Measurements from ENCODE around the gene WDR70. TPM values are rescaled to one million over a fixed set of nuclear protein-coding genes. Genes with fewer than 3 reads are reported as not detected.

WDR70 gene
- total RNA-seq, 1 experiment from 2014 or later: 78.2 TPM

- H3F3A ChIP-seq (ENCODE audit: insufficient read depth, low read depth): peaks cover 5% of the 10 kb centered on the region; the same call in 1 of the 2 replicates
- intact Hi-C loops (cut with micrococcal nuclease; ENCODE audit: unreplicated experiment): no loop called here
- no peak for DNase-seq
- POLR2A ChIA-PET (ENCODE audit: unreplicated experiment): no interaction called here
- BruUV-seq (replicated peaks): no TSS peak
- H3K36me3 ChIP-seq (ENCODE audit: low read depth): no peaks in the 10 kb centered on the region; the same call in 1 of the 2 replicates
- no peaks in the 10 kb centered on the region for H3K79me2 ChIP-seq (ENCODE audit: low read depth)
- CTCF ChIA-PET: interaction anchor here (0.6 kb wide), 2 partner anchors 92 to 594 kb away, joined by 3 to 6 read pairs; no protein-coding TSS in a partner anchor
- H3K27ac ChIP-seq: no peak overlapping the region
- peaks cover 15% of the 10 kb centered on the region for H3K4me1 ChIP-seq (replicated peaks; ENCODE audit: insufficient read depth)
- no peaks in the 10 kb centered on the region for H4K20me1 ChIP-seq (ENCODE audit: insufficient read depth)
- H2AFZ ChIP-seq: no peak overlapping the region
- no peak overlapping the region for H3K4me2 ChIP-seq
- no peaks in the 10 kb centered on the region for H3K9me2 ChIP-seq (ENCODE audit: insufficient read depth)
- TF ChIP-seq, protein P1, sequence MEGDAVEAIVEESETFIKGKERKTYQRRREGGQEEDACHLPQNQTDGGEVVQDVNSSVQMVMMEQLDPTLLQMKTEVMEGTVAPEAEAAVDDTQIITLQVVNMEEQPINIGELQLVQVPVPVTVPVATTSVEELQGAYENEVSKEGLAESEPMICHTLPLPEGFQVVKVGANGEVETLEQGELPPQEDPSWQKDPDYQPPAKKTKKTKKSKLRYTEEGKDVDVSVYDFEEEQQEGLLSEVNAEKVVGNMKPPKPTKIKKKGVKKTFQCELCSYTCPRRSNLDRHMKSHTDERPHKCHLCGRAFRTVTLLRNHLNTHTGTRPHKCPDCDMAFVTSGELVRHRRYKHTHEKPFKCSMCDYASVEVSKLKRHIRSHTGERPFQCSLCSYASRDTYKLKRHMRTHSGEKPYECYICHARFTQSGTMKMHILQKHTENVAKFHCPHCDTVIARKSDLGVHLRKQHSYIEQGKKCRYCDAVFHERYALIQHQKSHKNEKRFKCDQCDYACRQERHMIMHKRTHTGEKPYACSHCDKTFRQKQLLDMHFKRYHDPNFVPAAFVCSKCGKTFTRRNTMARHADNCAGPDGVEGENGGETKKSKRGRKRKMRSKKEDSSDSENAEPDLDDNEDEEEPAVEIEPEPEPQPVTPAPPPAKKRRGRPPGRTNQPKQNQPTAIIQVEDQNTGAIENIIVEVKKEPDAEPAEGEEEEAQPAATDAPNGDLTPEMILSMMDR (conservative IDR thresholded peaks at IDR 0.05): no peak
- no peak for TF ChIP-seq EZH2 (IDR thresholded peaks at IDR 0.05; ENCODE audit: low read depth)
- no peaks in the 10 kb centered on the region for H3K9me3 ChIP-seq (ENCODE audit: insufficient read depth, low read depth)
- no peaks in the 10 kb centered on the region for H3K27me3 ChIP-seq (ENCODE audit: insufficient read depth, low read depth)
- no peak overlapping the region for H3K4me3 ChIP-seq
Observed at GRCh38 chr5:37727238-37727637, 348.1 kb downstream of the WDR70 start.

DNA sequence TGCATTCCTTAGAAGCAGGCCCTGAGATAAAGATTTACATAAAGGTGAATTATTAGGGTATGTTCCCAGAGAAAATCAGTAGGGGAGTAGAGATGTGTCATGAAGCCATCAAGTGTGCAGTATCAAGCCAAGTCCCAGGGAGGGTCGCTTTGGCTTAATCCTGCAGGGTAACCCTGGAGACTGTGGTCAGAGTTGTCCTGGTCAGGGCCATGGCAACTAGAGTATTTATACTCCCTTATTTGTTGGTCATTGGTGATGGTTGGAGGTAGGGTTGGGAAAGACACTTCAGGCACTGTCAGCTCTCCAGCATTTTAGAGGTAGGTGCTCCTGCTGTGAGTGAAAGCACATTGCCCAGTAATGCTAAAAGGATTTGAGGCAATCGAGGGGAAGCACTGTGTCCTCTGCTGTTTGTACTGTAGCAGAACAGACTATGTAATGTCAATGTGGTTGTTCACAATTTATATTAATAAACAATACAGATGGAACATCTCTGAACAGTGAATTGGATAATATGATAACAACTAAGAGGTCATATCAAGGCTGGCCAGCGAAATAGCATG lies 351.9 kb downstream of the WDR70 start:
- intact Hi-C loops (cut with micrococcal nuclease; ENCODE audit: unreplicated experiment): no loop called here
- Histone ChIP-seq H3F3A (ENCODE audit: insufficient read depth, low read depth) (no peaks in the 10 kb centered on the region), H4K20me1 (ENCODE audit: insufficient read depth) (peaks cover 6% of the 10 kb centered on the region; the same call in 1 of the 2 replicates), H2AFZ (no peak overlapping the region), H3K4me1 (replicated peaks; ENCODE audit: insufficient read depth) (no peaks in the 10 kb centered on the region), H3K79me2 (ENCODE audit: low read depth) (no peaks in the 10 kb centered on the region), H3K9me2 (ENCODE audit: insufficient read depth) (no peaks in the 10 kb centered on the region), H3K4me3 (no peak overlapping the region), H3K27me3 (ENCODE audit: insufficient read depth, low read depth) (no peaks in the 10 kb centered on the region), H3K27ac (no peak overlapping the region), H3K4me2 (no peak overlapping the region), H3K9me3 (ENCODE audit: insufficient read depth, low read depth) (no peaks in the 10 kb centered on the region), H3K36me3 (ENCODE audit: low read depth) (no peaks in the 10 kb centered on the region; the same call in 1 of the 2 replicates)
- ChIA-PET POLR2A (ENCODE audit: unreplicated experiment) (no interaction called here), CTCF (no interaction called here)
- BruUV-seq (replicated peaks): no TSS peak
- no peak for TF ChIP-seq EZH2 (IDR thresholded peaks at IDR 0.05; ENCODE audit: low read depth)
- TF ChIP-seq, protein P1 (conservative IDR thresholded peaks at IDR 0.05): no peak
- no peak for DNase-seq

DNA sequence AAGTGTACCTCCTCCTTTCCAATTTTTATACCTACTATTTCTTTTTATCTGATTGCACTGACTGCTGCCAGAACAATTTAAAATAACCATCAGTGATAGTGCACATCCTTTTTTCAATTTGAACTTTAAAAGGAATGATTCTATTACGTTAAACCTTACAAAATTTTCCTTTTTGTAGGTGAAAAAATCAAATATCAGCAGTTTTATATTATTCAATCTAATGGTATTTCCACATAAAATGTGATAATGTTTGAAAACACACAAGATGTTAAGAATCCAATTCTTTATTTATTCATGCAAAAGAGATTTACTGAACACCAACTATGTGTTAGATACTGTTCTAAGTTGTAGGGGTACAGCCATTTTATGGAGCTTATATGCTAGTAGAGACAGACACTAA lies 355.0 kb downstream of the WDR70 start:
- DNase-seq: no peak
- Histone ChIP-seq H3K4me3 (no peak overlapping the region), H4K20me1 (ENCODE audit: insufficient read depth) (peaks cover 12% of the 10 kb centered on the region; the same call in 1 of the 2 replicates), H3K36me3 (ENCODE audit: low read depth) (no peaks in the 10 kb centered on the region; the same call in 1 of the 2 replicates), H3K9me3 (ENCODE audit: insufficient read depth, low read depth) (no peaks in the 10 kb centered on the region), H3K4me2 (no peak overlapping the region), H3F3A (ENCODE audit: insufficient read depth, low read depth) (peaks cover 8% of the 10 kb centered on the region; the same call in 1 of the 2 replicates), H3K4me1 (replicated peaks; ENCODE audit: insufficient read depth) (peaks cover 21% of the 10 kb centered on the region), H3K27me3 (ENCODE audit: insufficient read depth, low read depth) (no peaks in the 10 kb centered on the region), H3K27ac (no peak overlapping the region), H3K79me2 (ENCODE audit: low read depth) (no peaks in the 10 kb centered on the region), H3K9me2 (ENCODE audit: insufficient read depth) (no peaks in the 10 kb centered on the region), H2AFZ (no peak overlapping the region)
- TF ChIP-seq EZH2 (IDR thresholded peaks at IDR 0.05; ENCODE audit: low read depth): no peak
- TF ChIP-seq, protein P1 (conservative IDR thresholded peaks at IDR 0.05): no peak
- CTCF ChIA-PET: no interaction called here
- POLR2A ChIA-PET (ENCODE audit: unreplicated experiment): no interaction called here
- intact Hi-C loops (cut with micrococcal nuclease; ENCODE audit: unreplicated experiment): no loop called here
- BruUV-seq (replicated peaks): no TSS peak

Data from PC-9 (cell line).